WTC11 (cell line): ENCODE data around the gene LIX1L.

Experiments used
- CREB1 ChIP-seq: sonication (generic); formaldehyde crosslinking; IDR thresholded peaks from 2 replicates; pipeline ENCODE4 v1.8.0; 2023; ENCODE audit warnings: mild to moderate bottlenecking, missing genetic modification reagents
- ESRRA ChIP-seq: sonication (generic); formaldehyde crosslinking; IDR thresholded peaks from 2 replicates; pipeline ENCODE4 v1.8.1; 2022; ENCODE audit warnings: mild to moderate bottlenecking, missing genetic modification reagents, borderline replicate concordance
- NFYB ChIP-seq: sonication (generic); formaldehyde crosslinking; conservative IDR thresholded peaks from 2 replicates; pipeline ENCODE4 v1.8.0; 2022; ENCODE audit warnings: low read depth, missing genetic modification reagents
- TF ChIP-seq, protein P1 (sequence below): fragments of 200-600 bp; IDR thresholded peaks from 2 replicates; pipeline ENCODE4 v1.8.0; 2022; ENCODE audit warnings: antibody characterized with exemption
- TF ChIP-seq, protein P2 (sequence below): sonication (generic); formaldehyde crosslinking; IDR thresholded peaks from 2 replicates; pipeline ENCODE4 v1.8.0; 2022; ENCODE audit warnings: missing genetic modification reagents
- TF ChIP-seq, protein P3 (sequence below): sonication (generic); formaldehyde crosslinking; IDR thresholded peaks from 2 replicates; pipeline ENCODE4 v1.8.1; 2023; ENCODE audit warnings: mild to moderate bottlenecking, missing genetic modification reagents

DNA sequence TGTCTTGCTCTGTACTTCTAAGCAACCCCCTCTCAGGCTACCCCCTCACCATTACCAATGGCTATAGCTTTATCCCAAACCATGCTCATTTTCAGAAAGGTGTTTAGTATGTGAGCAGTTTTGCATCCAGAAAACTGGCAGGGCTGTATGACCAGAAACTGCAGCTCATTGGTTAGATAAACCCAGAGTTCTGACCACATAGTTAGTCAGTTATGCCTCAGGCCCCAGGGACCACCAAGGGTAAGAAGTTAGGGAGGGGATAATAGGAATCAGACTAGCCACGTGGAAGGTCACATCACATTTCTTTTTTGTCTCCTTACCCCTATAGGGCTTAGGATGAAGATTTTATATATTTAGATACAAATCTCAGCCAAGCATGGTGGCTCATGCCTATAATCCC, 49.2 kb downstream of the LIX1L start:
- TF ChIP-seq, protein P1, sequence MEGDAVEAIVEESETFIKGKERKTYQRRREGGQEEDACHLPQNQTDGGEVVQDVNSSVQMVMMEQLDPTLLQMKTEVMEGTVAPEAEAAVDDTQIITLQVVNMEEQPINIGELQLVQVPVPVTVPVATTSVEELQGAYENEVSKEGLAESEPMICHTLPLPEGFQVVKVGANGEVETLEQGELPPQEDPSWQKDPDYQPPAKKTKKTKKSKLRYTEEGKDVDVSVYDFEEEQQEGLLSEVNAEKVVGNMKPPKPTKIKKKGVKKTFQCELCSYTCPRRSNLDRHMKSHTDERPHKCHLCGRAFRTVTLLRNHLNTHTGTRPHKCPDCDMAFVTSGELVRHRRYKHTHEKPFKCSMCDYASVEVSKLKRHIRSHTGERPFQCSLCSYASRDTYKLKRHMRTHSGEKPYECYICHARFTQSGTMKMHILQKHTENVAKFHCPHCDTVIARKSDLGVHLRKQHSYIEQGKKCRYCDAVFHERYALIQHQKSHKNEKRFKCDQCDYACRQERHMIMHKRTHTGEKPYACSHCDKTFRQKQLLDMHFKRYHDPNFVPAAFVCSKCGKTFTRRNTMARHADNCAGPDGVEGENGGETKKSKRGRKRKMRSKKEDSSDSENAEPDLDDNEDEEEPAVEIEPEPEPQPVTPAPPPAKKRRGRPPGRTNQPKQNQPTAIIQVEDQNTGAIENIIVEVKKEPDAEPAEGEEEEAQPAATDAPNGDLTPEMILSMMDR, result no peak
- TF ChIP-seq ESRRA (CRISPR knock-in tag) (no peak), CREB1 (CRISPR knock-in tag) (no peak), NFYB (CRISPR knock-in tag) (no peak)
- TF ChIP-seq, protein P2, sequence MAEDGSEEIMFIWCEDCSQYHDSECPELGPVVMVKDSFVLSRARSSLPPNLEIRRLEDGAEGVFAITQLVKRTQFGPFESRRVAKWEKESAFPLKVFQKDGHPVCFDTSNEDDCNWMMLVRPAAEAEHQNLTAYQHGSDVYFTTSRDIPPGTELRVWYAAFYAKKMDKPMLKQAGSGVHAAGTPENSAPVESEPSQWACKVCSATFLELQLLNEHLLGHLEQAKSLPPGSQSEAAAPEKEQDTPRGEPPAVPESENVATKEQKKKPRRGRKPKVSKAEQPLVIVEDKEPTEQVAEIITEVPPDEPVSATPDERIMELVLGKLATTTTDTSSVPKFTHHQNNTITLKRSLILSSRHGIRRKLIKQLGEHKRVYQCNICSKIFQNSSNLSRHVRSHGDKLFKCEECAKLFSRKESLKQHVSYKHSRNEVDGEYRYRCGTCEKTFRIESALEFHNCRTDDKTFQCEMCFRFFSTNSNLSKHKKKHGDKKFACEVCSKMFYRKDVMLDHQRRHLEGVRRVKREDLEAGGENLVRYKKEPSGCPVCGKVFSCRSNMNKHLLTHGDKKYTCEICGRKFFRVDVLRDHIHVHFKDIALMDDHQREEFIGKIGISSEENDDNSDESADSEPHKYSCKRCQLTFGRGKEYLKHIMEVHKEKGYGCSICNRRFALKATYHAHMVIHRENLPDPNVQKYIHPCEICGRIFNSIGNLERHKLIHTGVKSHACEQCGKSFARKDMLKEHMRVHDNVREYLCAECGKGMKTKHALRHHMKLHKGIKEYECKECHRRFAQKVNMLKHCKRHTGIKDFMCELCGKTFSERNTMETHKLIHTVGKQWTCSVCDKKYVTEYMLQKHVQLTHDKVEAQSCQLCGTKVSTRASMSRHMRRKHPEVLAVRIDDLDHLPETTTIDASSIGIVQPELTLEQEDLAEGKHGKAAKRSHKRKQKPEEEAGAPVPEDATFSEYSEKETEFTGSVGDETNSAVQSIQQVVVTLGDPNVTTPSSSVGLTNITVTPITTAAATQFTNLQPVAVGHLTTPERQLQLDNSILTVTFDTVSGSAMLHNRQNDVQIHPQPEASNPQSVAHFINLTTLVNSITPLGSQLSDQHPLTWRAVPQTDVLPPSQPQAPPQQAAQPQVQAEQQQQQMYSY (CRISPR knock-in tag), result no peak
- TF ChIP-seq, protein P3, sequence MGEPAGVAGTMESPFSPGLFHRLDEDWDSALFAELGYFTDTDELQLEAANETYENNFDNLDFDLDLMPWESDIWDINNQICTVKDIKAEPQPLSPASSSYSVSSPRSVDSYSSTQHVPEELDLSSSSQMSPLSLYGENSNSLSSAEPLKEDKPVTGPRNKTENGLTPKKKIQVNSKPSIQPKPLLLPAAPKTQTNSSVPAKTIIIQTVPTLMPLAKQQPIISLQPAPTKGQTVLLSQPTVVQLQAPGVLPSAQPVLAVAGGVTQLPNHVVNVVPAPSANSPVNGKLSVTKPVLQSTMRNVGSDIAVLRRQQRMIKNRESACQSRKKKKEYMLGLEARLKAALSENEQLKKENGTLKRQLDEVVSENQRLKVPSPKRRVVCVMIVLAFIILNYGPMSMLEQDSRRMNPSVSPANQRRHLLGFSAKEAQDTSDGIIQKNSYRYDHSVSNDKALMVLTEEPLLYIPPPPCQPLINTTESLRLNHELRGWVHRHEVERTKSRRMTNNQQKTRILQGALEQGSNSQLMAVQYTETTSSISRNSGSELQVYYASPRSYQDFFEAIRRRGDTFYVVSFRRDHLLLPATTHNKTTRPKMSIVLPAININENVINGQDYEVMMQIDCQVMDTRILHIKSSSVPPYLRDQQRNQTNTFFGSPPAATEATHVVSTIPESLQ (CRISPR knock-in tag), result no peak
